ENCODE data around the gene UMOD.
"Not testable (repeated sequence)": the region's sequence is repeated elsewhere in the genome, so short reads cannot be mapped to it uniquely, and the experiment has no call there.

The UMOD gene

DNA sequence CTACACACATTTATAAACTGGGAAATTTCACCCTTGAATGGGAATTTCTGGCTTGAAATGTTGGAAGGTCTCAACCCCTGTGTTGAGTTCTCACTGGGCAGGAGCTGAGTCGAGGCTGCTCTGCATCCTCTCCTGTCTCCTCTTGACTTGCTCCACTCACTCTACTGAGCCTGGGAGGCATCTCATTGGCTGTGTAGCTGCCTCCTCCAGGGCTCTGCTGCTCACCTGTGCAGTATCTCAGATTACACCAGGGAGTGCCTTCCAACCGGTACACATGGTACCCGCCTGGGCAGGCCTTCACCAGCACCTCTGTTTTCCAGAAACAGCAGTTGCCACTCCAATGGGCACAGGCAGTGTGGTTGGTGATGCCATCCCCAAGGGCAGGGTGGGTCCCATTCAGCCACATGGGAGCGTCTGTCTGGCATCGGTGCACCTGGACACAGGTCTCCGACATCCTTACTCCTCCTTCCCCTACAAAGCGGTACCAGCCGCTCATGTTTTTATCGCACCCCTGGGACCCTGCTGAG lies 28.9 kb downstream of the UMOD start:
- DNase-seq (ENCODE audit: low read depth), result no peak
- TF ChIP-seq, protein P1, sequence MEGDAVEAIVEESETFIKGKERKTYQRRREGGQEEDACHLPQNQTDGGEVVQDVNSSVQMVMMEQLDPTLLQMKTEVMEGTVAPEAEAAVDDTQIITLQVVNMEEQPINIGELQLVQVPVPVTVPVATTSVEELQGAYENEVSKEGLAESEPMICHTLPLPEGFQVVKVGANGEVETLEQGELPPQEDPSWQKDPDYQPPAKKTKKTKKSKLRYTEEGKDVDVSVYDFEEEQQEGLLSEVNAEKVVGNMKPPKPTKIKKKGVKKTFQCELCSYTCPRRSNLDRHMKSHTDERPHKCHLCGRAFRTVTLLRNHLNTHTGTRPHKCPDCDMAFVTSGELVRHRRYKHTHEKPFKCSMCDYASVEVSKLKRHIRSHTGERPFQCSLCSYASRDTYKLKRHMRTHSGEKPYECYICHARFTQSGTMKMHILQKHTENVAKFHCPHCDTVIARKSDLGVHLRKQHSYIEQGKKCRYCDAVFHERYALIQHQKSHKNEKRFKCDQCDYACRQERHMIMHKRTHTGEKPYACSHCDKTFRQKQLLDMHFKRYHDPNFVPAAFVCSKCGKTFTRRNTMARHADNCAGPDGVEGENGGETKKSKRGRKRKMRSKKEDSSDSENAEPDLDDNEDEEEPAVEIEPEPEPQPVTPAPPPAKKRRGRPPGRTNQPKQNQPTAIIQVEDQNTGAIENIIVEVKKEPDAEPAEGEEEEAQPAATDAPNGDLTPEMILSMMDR (conservative IDR thresholded peaks at IDR 0.05; ENCODE audit: low read depth, low read length), result no peak
- no peak overlapping the region for H3K4me3 ChIP-seq (ENCODE audit: low read depth, low read length)

DNA sequence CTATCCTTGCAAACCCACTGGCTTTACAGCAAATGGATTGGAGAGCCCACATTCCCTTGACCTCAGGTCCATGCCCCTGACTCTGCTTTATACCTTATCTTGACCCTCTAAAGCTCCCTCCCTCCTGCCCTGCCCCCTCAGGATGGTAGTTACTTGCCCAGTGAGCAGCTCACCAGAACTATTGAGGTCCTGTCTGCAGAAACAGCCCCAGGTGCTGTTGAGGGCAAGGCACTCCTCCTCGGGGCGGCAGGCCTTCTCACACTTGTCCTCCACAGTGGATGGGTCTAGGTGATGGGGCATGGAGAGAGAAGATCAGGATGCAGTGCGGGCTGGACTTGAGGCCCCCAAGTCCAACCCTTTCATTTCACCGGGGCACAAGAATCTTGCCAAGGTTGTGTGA lies 29.8 kb downstream of the UMOD start:
- DNase-seq (ENCODE audit: low read depth), result no peak
- H3K4me3 ChIP-seq (ENCODE audit: low read depth, low read length), result no peak overlapping the region
- TF ChIP-seq, protein P1 (conservative IDR thresholded peaks at IDR 0.05; ENCODE audit: low read depth, low read length), result no peak

DNA sequence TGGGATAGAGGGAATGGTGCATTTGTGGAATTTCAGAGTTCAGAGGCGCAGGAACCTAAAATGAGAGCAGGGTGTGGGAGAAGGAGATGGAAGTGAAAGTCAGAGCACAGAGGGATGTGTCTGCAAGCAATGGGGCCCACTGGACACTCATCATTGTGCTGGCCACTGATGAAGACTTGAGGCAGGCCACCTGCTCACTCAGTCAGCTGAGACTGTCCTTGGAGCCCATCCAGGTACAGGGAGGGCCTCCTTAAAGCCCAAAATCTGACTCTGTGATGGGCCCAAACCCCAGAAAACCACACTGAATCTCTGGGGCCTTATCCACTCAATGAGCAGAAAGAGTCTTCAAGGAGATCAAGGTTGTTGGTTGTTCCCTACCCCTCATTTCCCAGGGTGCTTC lies 30.8 kb downstream of the UMOD start:
- no peak overlapping the region for H3K4me3 ChIP-seq (ENCODE audit: low read depth, low read length)
- no peak for DNase-seq (ENCODE audit: low read depth)
- TF ChIP-seq, protein P1 (conservative IDR thresholded peaks at IDR 0.05; ENCODE audit: low read depth, low read length), result no peak

DNA sequence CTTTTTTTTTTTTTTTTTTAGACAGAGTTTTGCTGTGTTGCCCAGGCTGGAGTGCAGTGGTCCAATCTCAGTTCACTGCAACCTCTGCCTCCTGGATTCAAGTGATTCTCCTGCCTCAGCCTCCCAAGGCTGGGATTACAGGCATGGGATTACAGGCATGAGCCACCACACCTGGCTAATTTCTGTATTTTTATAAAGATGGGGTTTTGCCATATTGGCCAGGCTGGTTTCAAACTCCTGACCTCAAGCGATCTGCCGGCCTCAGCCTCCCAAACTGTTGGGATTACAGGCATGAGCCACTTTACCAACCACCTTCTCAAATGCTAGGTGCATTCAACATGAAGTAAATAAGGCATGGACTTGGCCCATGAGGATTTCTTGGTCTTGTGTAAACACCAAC lies 31.5 kb downstream of the UMOD start:
- H3K4me3 ChIP-seq (ENCODE audit: low read depth, low read length); DNase-seq (ENCODE audit: low read depth): not testable (repeated sequence)

DNA sequence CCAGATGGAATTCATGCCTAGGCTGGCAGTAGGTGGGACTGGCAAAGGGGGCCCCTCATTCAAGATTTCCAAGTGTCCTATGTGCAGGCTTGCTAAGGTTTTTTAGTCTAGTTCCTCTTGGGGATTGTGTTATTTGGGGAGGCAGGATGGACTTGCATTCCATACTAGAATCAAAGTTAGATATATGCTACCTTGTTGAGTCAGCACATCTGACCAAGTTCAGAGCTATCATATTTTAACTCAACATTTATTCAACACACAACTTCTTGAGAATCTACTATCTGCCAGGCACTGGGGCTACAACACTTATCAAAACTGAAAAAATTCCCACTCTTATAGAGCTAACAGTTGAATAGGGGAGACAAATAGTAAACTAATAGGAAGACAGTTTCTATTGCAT lies 31.9 kb downstream of the UMOD start:
- TF ChIP-seq, protein P1 (conservative IDR thresholded peaks at IDR 0.05; ENCODE audit: low read depth, low read length), result no peak
- no peak overlapping the region for H3K4me3 ChIP-seq (ENCODE audit: low read depth, low read length)
- DNase-seq (ENCODE audit: low read depth), result no peak

DNA sequence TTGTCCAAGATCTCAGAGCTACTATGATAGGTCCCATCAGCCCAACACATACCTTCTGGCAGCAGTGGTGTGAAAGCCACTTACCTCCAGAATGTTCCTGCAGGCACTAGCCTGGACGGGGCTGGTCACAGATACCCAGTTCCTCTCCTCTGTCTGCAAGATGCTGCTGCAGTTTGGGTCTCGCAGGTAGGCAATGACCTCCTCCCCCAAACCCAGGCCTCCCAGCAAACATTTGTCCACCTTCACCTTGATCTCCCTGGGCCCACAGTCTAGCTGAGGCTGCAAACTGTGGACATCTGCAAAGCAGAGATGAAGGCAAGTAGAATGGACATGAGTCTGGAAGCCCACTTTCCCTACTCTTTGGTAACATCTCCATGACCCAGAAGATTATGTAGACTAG lies 32.3 kb downstream of the UMOD start:
- DNase-seq (ENCODE audit: low read depth), result no peak
- TF ChIP-seq, protein P1 (conservative IDR thresholded peaks at IDR 0.05; ENCODE audit: low read depth, low read length), result no peak
- no peak overlapping the region for H3K4me3 ChIP-seq (ENCODE audit: low read depth, low read length)

DNA sequence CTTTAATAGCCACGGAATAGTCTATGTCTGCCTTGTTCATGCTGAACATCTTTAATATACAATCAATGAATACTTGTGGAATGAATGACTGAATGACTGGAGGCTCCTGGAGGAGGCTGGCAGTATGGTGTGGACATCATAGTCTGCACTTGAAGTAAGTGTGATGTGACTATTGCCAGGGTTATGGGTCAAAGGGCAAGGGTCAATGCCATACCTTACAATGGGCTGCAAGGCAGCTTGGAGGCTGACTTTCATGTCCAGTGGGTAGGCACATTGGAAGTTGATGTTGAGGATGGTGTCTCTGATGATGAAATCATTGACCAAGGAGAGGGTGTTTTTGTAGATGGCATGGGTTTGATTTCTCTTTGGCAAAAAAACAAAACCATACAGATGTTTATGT lies 33.1 kb downstream of the UMOD start:
- TF ChIP-seq, protein P1 (conservative IDR thresholded peaks at IDR 0.05; ENCODE audit: low read depth, low read length), result no peak
- DNase-seq (ENCODE audit: low read depth), result no peak
- no peak overlapping the region for H3K4me3 ChIP-seq (ENCODE audit: low read depth, low read length)

DNA sequence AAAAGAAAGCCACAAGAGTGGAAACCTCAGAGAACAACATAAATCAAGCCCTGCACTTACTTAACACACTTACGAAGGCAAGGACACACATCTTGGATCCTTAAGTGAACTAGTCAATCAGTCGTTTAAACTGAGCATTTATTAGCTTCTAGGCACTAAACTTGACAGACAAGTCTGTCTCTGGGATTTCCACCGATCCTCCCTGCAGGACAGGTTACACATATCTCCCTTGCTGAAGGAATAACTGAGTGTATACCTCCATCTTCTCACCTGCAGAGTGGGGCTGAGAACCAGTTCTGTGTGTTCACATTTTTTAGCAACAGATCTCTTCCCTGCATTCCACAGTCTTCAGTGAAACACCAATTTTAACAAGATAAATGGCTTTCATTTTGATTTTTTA lies 34.1 kb downstream of the UMOD start:
- H3K4me3 ChIP-seq (ENCODE audit: low read depth, low read length), result no peak overlapping the region
- no peak for DNase-seq (ENCODE audit: low read depth)
- TF ChIP-seq, protein P1 (conservative IDR thresholded peaks at IDR 0.05; ENCODE audit: low read depth, low read length), result no peak
